ENCODE data around the gene SMAD6.

SMAD6 gene

DNA sequence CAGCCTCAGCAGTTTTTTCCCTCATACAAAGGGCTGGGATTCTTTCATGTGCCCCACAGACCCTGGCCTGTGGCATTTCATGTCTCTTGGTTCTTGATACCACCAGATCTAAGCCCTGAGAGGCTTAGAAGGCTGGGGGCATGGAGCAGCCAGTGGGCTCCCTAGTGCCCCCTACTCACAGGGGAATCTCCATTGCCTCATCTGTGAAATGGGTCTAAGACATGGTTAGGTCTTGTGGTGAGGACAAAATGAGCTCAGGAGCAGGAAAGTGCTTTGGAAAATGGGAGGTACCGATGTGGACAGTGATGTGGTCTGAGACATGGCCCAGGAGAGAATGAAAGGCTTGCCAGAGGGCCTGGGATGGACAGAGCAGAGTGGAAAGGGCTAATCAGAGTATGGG is 94.3 kb downstream of the SMAD6 start:
- no peak for DNase-seq (ENCODE audit: low spot score)

- no peak for DNase-seq (ENCODE audit: low spot score)
Observed at GRCh38 chr15:66797921-66798320, 95.9 kb downstream of the SMAD6 start.

DNA sequence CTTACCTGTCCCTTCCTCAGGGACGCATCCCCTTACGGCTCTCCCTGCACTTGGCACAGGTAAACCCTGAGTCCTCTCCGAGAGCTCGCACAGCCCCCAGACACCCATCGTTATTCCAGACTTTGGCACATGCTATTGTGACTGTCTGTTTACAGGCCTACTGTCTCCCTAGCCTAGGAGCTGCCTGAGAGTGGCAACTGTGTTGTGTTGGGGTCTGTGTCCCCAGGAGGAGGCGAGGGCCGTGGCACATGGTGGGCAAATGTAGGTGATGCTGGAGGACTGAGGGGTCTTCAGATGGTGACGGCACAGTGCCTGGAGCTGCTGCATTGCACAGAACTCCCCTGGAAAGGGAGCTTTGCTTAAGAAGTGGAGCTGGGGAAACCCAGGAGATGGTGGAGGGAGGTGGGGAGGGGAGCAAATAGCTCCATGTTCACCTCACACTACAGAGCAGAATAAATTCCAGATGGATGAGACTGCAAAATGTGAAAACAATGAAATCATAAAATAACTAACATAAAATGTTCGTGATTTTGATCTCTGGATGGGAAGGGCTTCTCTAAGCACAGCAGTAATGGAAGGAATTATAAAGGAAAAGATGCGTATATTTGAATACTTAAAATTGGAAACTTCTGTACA is 96.5 kb downstream of the SMAD6 start:
- no peak for DNase-seq (ENCODE audit: low spot score)

DNA sequence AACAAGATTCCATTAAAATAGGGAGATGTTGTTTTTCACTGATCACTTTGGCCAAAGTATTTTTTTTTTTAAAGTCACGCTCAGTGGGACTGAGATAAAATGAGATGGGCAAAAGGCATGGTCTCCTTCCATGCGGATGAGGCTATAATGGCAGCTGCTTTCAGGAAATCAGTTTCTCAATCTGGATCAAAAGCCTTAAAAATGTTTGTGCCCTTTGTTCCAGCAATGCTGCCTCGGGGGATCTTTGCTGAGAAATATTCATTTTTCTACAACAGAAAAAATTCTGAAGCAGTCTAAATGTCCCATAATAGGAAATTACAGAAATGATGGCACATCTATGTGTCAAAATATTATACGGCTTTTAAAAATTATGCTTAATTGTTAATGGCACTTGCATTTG is 97.2 kb downstream of the SMAD6 start:
- no peak for DNase-seq (ENCODE audit: low spot score)

GRCh38 chr15:66800584-66801235 is 98.7 kb downstream of the SMAD6 start:
- DNase-seq (ENCODE audit: low spot score) = no peak

- DNase-seq (ENCODE audit: low spot score) = no peak
Observed at GRCh38 chr15:66801266-66801665, 99.2 kb downstream of the SMAD6 start.

GRCh38 chr15:66802025-66803001 is 100.3 kb downstream of the SMAD6 start:
- DNase-seq (ENCODE audit: low spot score) = no peak

GRCh38 chr15:66803182-66803729 is 101.2 kb downstream of the SMAD6 start:
- no peak for DNase-seq (ENCODE audit: low spot score)

DNA sequence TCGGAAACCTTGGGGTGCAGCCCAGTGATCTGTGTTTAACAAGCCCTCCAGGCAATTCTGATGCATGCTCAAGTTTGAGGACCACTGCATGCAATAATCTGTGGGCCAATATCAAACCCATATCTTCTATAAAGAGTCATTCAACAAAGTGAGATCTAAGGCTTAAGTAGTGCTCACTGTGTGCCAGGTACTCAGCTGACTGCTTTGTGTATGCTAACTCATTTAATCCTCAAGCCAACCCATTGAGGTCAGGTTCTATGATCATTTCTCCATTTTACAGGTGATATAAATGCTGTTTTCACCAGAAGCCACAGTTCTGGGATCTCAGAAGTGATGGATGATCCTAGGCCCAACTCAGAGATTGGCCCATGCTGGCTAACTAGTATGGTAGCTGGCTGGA is 101.7 kb downstream of the SMAD6 start:
- DNase-seq (ENCODE audit: low spot score) = no peak

GRCh38 chr15:66805202-66805885 is 103.3 kb downstream of the SMAD6 start:
- DNase-seq (ENCODE audit: low spot score) = no peak

GRCh38 chr15:66808181-66808824 is 106.3 kb downstream of the SMAD6 start:
- DNase-seq (ENCODE audit: low spot score) = no peak

- DNase-seq (ENCODE audit: low spot score) = no peak
Observed at GRCh38 chr15:66809664-66810063, 107.6 kb downstream of the SMAD6 start.

DNA sequence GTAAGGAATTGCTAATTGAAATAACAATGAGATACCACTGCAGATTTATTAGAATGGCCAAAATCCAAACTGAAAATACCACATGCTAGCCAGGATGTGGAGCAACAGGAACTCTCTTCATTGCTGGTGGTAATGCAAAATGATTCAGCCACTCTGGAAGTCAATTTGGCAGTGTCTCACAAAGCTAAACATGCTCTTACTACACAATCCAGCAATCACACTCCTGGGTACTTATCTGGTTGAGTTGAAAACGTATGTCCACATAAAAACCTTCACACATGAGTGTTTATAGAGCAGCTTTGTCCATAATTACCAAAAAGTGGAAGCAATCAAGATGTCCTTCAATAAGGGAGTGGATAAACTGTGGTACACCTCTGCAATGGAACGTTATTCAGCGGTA is 113.3 kb downstream of the SMAD6 start:
- no peak for DNase-seq (ENCODE audit: low spot score)

GRCh38 chr15:66816201-66816600 is 114.2 kb downstream of the SMAD6 start:
- DNase-seq (ENCODE audit: low spot score) = no peak

- DNase-seq (ENCODE audit: low spot score) = no peak
Observed at GRCh38 chr15:66819084-66819483, 117.0 kb downstream of the SMAD6 start.

GRCh38 chr15:66820481-66821176 is 118.6 kb downstream of the SMAD6 start:
- no peak for DNase-seq (ENCODE audit: low spot score)

GRCh38 chr15:66821307-66821706 is 119.3 kb downstream of the SMAD6 start:
- no peak for DNase-seq (ENCODE audit: low spot score)

GRCh38 chr15:66822114-66822513 is 120.1 kb downstream of the SMAD6 start:
- DNase-seq (ENCODE audit: low spot score) = no peak

- no peak for DNase-seq (ENCODE audit: low spot score)
Observed at GRCh38 chr15:66822576-66822975, 120.5 kb downstream of the SMAD6 start.

GRCh38 chr15:66823601-66824000 is 121.6 kb downstream of the SMAD6 start:
- DNase-seq (ENCODE audit: low spot score) = no peak
